Epithelial cell of proximal tubule (primary cell): ENCODE results near the gene NLGN2. TPM values are rescaled to one million over a fixed set of nuclear protein-coding genes. Genes with fewer than 3 reads are reported as not detected.

Source experiments
- DNase-seq: peaks from one replicate; pipeline ENCODE4 v3.0.0-alpha.2; 2011; ENCODE audit warnings: low read depth
- H3K4me3 ChIP-seq: 2 replicates; pipeline ENCODE4 v1.5.1; 2011; ENCODE audit warnings: low read depth, mild to moderate bottlenecking, low read length
- CTCF ChIP-seq: conservative IDR thresholded peaks from 2 replicates; pipeline ENCODE4 v1.5.1; 2012; ENCODE audit warnings: low read depth, mild to moderate bottlenecking, low read length
- total RNA-seq: library from RNA; depleted of rRNA; stranded (reverse); fragments of >200 nt; gene quantifications from 2 replicates; pipeline ENCODE4 v1.2.3, GENCODE V29; 2015

Gene NLGN2
- total RNA-seq, 1 donor from 2014 or later, result 10.3 TPM

GRCh38 chr17:7416323-7416722 lies 8.7 kb downstream of the NLGN2 start:
- peak; percentile 18 for TF ChIP-seq CTCF
- no peak overlapping the region for H3K4me3 ChIP-seq
- DNase-seq, result no peak

GRCh38 chr17:7417056-7417655 lies 9.5 kb downstream of the NLGN2 start:
- no peak for DNase-seq
- TF ChIP-seq CTCF, result no peak

GRCh38 chr17:7418472-7419152 lies 11.0 kb downstream of the NLGN2 start:
- DNase-seq, result no peak
- TF ChIP-seq CTCF, result no peak
- no peak overlapping the region for H3K4me3 ChIP-seq

More at GRCh38 chr17:7417056-7417655, 9.5 kb downstream of the NLGN2 start:
- no peak overlapping the region for H3K4me3 ChIP-seq

GRCh38 chr17:7419819-7420610 lies 12.4 kb downstream of the NLGN2 start, which contains the start of gene SPEM1:
TSS of gene SPEM1 (plus strand) at chr17:7420324. CDS start at chr17:7420385, 61 bp downstream.
- no peak for DNase-seq
- TF ChIP-seq CTCF, result no peak
- H3K4me3 ChIP-seq, result no peak within 1 kb of the TSS

GRCh38 chr17:7421186-7421585 lies 13.5 kb downstream of the NLGN2 start:
- no peak for DNase-seq
- H3K4me3 ChIP-seq, result no peak overlapping the region
- TF ChIP-seq CTCF, result no peak

GRCh38 chr17:7423679-7424078 lies 16.0 kb downstream of the NLGN2 start:
- no peak for DNase-seq
- H3K4me3 ChIP-seq, result no peak overlapping the region
- TF ChIP-seq CTCF, result no peak
